A549 (cell line): ENCODE results near the gene NAA38. TPM values are rescaled to one million over a fixed set of nuclear protein-coding genes. Genes with fewer than 3 reads are reported as not detected.

Source experiments
- ATAC-seq, 2 experiments: fragments of 200-7000 bp in 1 of 2; fragments of >200 bp in 1 of 2; cut with Nextera tagmentation in 1 of 2; cut with Tn5 transposase in 1 of 2; 3 replicates each; pipeline versions ENCODE4 v1.8.0 to v1.9.1; 2018 to 2020; ENCODE audit warnings: mild to moderate bottlenecking in 1 of 2, moderate library complexity in 1 of 2
- CTCF ChIA-PET: fragments of 300-600 bp; sonication (Branson Sonifier 250); formaldehyde crosslinking; extraction: SDS; loops from one replicate; lab custom pipeline; 2021; ENCODE audit warnings: antibody characterized with exemption, inconsistent platforms; lab: Yijun Ruan, JAX
- POLR2A ChIA-PET: fragments of 350-600 bp; formaldehyde crosslinking; extraction: SDS; loops from one replicate; lab custom pipeline; 2021; ENCODE audit warnings: antibody characterized with exemption, inconsistent platforms; lab: Yijun Ruan, JAX
- DNase-seq, 2 experiments: peaks; one replicate each; pipeline versions ENCODE4 v3.0.0 to v3.0.0-alpha.2; 2011 to 2016; ENCODE audit warnings: low read depth in 1 of 2, low spot score in 1 of 2
- FAIRE-seq: peaks from 2 replicates; lab custom pipeline; 2011; peaks lifted over from hg19 to GRCh38; lab: Jason Lieb, UNC
- H3K27ac ChIP-seq, 2 experiments: fragments of >200 bp; sonication (Bioruptor Twin); formaldehyde crosslinking; 3 replicates each; pipeline ENCODE4 v1.5.1; 2016 to 2017
- H3K4me1 ChIP-seq: fragments of >200 bp; sonication (Bioruptor Twin); formaldehyde crosslinking; 3 replicates; pipeline ENCODE4 v1.6.1; 2016
- H3K4me2 ChIP-seq: fragments of >200 bp; sonication (Bioruptor Twin); formaldehyde crosslinking; 3 replicates; pipeline ENCODE4 v1.6.1; 2016
- H3K4me3 ChIP-seq: fragments of >200 bp; sonication (Bioruptor Twin); formaldehyde crosslinking; 3 replicates; pipeline ENCODE4 v1.5.1; 2016
- H3K9me3 ChIP-seq: fragments of >200 bp; sonication (Bioruptor Twin); formaldehyde crosslinking; 3 replicates; pipeline ENCODE4 v1.6.1; 2016
- EHF ChIP-seq: fragments of 250-450 bp; sonication (Bioruptor Pico); IDR thresholded peaks from 2 replicates; pipeline ENCODE4 v1.5.0; 2020; ENCODE audit warnings: mild to moderate bottlenecking
- EHMT2 ChIP-seq: fragments of 200-600 bp; sonication (generic); IDR thresholded peaks from 2 replicates; pipeline ENCODE4 v1.6.1; 2016; ENCODE audit warnings: antibody characterized with exemption, low read depth, mild to moderate bottlenecking, moderate library complexity
- ESRRA ChIP-seq: fragments of 150-350 bp; IDR thresholded peaks from 2 replicates; pipeline ENCODE4 v1.6.1; 2014; ENCODE audit warnings: mild to moderate bottlenecking, low read length, borderline replicate concordance
- FOSB ChIP-seq: fragments of 250-450 bp; sonication (Bioruptor Pico); IDR thresholded peaks from 2 replicates; pipeline ENCODE4 v1.5.0; 2020; ENCODE audit warnings: mild to moderate bottlenecking, moderate library complexity
- GATA3 ChIP-seq: IDR thresholded peaks from 2 replicates; pipeline ENCODE4 v1.6.1; 2012; ENCODE audit warnings: borderline replicate concordance
- HOXA7 ChIP-seq: fragments of 250-450 bp; sonication (Bioruptor Pico); IDR thresholded peaks from 2 replicates; pipeline ENCODE4 v1.5.0; 2020; ENCODE audit warnings: mild to moderate bottlenecking, moderate library complexity
- HOXB5 ChIP-seq: fragments of 250-450 bp; sonication (Bioruptor Pico); IDR thresholded peaks from 2 replicates; pipeline ENCODE4 v1.5.0; 2020; ENCODE audit warnings: mild to moderate bottlenecking, moderate library complexity
- JUN ChIP-seq, 2 experiments: fragments of >200 bp; sonication (Bioruptor Twin); formaldehyde crosslinking; IDR thresholded peaks; 2 replicates in 1 of 2; 3 replicates in 1 of 2; pipeline ENCODE4 v1.6.1; 2016 to 2017
- KDM5A ChIP-seq: fragments of 200-600 bp; sonication (generic); IDR thresholded peaks from 2 replicates; pipeline ENCODE4 v1.6.1; 2016; ENCODE audit warnings: antibody characterized with exemption, mild to moderate bottlenecking
- MAFK ChIP-seq: fragments of 450-650 bp; IDR thresholded peaks from 2 replicates; pipeline ENCODE4 v1.6.1; 2014; ENCODE audit not compliant: partially characterized antibody
- MAZ ChIP-seq: fragments of 150-350 bp; IDR thresholded peaks from 2 replicates; pipeline ENCODE4 v1.6.1; 2014; ENCODE audit warnings: antibody characterized with exemption, low read depth, low read length, borderline replicate concordance
- NFE2L2 ChIP-seq: fragments of 150-350 bp; conservative IDR thresholded peaks from 2 replicates; pipeline ENCODE4 v1.6.1; 2014; ENCODE audit warnings: low read length
- NR3C1 ChIP-seq: fragments of >200 bp; sonication (Bioruptor Twin); formaldehyde crosslinking; IDR thresholded peaks from 3 replicates; pipeline ENCODE4 v1.6.1; 2017
- POLR2A ChIP-seq: IDR thresholded peaks from 2 replicates; pipeline ENCODE4 v1.6.1; 2012; ENCODE audit warnings: mild to moderate bottlenecking, low read length
- POLR2AphosphoS2 ChIP-seq: conservative IDR thresholded peaks from 2 replicates; pipeline ENCODE4 v1.6.1; 2012; ENCODE audit warnings: low read length, improper control_type of control experiment, inconsistent platforms
- RAD21 ChIP-seq, 2 experiments: fragments of >200 bp in 1 of 2; sonication (Bioruptor Twin) in 1 of 2; formaldehyde crosslinking in 1 of 2; IDR thresholded peaks in 1 of 2; conservative IDR thresholded peaks in 1 of 2; 2 replicates in 1 of 2; 3 replicates in 1 of 2; pipeline ENCODE4 v1.6.1; 2012 to 2018; ENCODE audit warnings: inconsistent platforms in 1 of 2
- RARB ChIP-seq: fragments of 250-450 bp; sonication (Bioruptor Pico); IDR thresholded peaks from 2 replicates; pipeline ENCODE4 v1.8.0; 2021; ENCODE audit warnings: mild to moderate bottlenecking, moderate library complexity
- RCOR1 ChIP-seq: fragments of 150-350 bp; IDR thresholded peaks from 2 replicates; pipeline ENCODE4 v1.6.1; 2014; ENCODE audit warnings: antibody characterized with exemption, low read length, low read depth
- SREBF2 ChIP-seq: fragments of 450-650 bp; IDR thresholded peaks from 2 replicates; pipeline ENCODE4 v1.6.1; 2014; ENCODE audit warnings: mild to moderate bottlenecking, moderate library complexity
- ZC3H11A ChIP-seq: fragments of 450-650 bp; IDR thresholded peaks from 2 replicates; pipeline ENCODE4 v1.6.1; 2014; ENCODE audit warnings: antibody characterized with exemption, mild to moderate bottlenecking
- ZNF302 ChIP-seq: fragments of 250-450 bp; sonication (Bioruptor Pico); IDR thresholded peaks from 2 replicates; pipeline ENCODE4 v1.9.0; 2021; ENCODE audit warnings: inconsistent platforms, mild to moderate bottlenecking, moderate library complexity
- WGBS: methylation state at CpG from one replicate; pipeline ENCODE4 v1.1.6; 2017; ENCODE audit errors: missing lambda C conversion rate; 5-methylcytosine and 5-hydroxymethylcytosine counted together
- polyA plus RNA-seq, 4 experiments: library from polyadenylated mRNA; depleted of rRNA in 3 of 4; stranded (reverse); fragments of >200 nt; fragmentation: RNase III in 1 of 4; extraction: RNeasy Plus Mini Kit Qiagen cat#74134 plus additional on column Dnase treatment in 1 of 4; gene quantifications; 2 replicates in 3 of 4; 3 replicates in 1 of 4; pipeline ENCODE4 v1.2.3, GENCODE V29; 2011 to 2017
- TF ChIP-seq, protein P1 (sequence below): IDR thresholded peaks from 2 replicates; pipeline ENCODE4 v1.6.1; 2012
- TF ChIP-seq, protein P2 (sequence below): fragments of 250-450 bp; sonication (Bioruptor Pico); IDR thresholded peaks from 2 replicates; pipeline ENCODE4 v1.5.0; 2020; ENCODE audit warnings: low read depth, mild to moderate bottlenecking, moderate library complexity
- TF ChIP-seq, protein P3 (sequence below): fragments of 250-450 bp; sonication (Bioruptor Pico); IDR thresholded peaks from 2 replicates; pipeline ENCODE4 v1.5.0; 2021; ENCODE audit warnings: mild to moderate bottlenecking, moderate library complexity, borderline replicate concordance
- TF ChIP-seq, protein P4 (sequence below): fragments of >200 bp; sonication (Bioruptor Twin); formaldehyde crosslinking; IDR thresholded peaks from 3 replicates; pipeline ENCODE4 v1.6.1; 2016
- TF ChIP-seq, protein P5 (sequence below): fragments of 150-350 bp; IDR thresholded peaks from 2 replicates; pipeline ENCODE4 v1.6.1; 2014; ENCODE audit warnings: low read depth, mild to moderate bottlenecking, low read length

NAA38 gene
- polyA plus RNA-seq, 2 of the 4 experiments (the other 2 are of a cell fraction) = 102 to 287 TPM

DNA sequence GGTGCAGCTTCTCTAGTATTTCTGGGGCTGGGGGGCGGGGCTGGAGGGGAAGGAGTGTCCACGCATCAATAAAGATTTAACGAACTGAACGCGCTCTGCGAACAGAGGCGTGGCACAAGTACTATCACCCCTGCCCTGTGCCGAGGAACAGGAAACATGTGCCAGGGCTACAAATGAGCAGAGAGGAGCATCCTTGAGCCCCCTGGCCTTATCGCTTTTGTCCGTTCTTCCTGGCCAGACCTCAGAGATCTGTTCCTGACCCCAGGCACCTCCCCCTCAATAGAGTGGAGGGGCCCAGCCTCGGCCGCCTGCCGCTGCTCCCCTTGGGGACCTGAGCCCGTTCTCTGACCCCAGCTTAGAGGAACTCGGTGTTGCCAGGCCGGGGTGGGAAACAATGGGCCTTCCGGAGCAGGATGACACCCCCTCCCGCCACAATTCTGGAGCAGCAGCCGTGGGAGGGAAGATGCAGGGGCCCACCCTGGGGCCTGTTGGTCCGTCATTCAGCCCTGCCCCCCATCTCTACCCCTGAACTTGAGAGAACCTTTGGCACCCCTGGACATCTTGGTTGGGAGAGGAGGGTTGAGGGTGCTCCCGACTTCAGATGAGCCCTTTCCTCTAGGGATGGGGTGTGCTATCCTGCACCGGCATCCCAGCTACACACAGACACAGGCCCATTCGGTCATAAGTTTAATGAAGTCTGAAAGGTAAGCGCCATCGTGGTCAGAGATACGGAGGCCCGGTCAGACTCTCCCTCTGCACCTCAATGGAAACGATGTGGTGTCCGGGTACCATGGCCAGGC, 1.1 kb downstream of the NAA38 start:
- TF ChIP-seq, protein P1, sequence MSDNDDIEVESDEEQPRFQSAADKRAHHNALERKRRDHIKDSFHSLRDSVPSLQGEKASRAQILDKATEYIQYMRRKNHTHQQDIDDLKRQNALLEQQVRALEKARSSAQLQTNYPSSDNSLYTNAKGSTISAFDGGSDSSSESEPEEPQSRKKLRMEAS = no peak
- TF ChIP-seq POLR2AphosphoS2 (peak; percentile 82; the same call in 1 of the 2 replicates), GATA3 (no peak; the same call in 1 of the 2 replicates), EHMT2 (no peak), ZNF302 (CRISPR knock-in tag) (no peak), JUN (IDR thresholded peaks at IDR 0.05) (no peak), HOXB5 (CRISPR knock-in tag) (no peak), POLR2A (0 out of 2 replicates have a peak, but pooled peaks have one; percentile 1), FOSB (CRISPR knock-in tag) (0 out of 2 replicates have a peak, but pooled peaks have one; percentile 57), SREBF2 (no peak), MAZ (no peak)
- TF ChIP-seq, protein P2, sequence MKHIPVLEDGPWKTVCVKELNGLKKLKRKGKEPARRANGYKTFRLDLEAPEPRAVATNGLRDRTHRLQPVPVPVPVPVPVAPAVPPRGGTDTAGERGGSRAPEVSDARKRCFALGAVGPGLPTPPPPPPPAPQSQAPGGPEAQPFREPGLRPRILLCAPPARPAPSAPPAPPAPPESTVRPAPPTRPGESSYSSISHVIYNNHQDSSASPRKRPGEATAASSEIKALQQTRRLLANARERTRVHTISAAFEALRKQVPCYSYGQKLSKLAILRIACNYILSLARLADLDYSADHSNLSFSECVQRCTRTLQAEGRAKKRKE (CRISPR knock-in tag) = 0 out of 2 replicates have a peak, but pooled peaks have one; percentile 16
- no peak; a peak in 2 of 6 replicates for ATAC-seq
- 33% methylated on average over 29 of the region's 29 CpGs for WGBS
- Histone ChIP-seq H3K9me3 (no peaks in the 10 kb centered on the region), H3K27ac (peak overlapping the region; percentile 91 to 98), H3K4me3 (peak overlapping the region; percentile 69), H3K4me1 (peaks cover 29% of the 10 kb centered on the region), H3K4me2 (peak overlapping the region; percentile 99)
- no peak for DNase-seq
- ChIA-PET CTCF (interaction anchor here (1.0 to 2.9 kb wide), 14 partner anchors 11 to 143 kb away, joined by 3 to 48 read pairs (median 10); partner anchors contain the start of gene KDM6B), POLR2A (interaction anchor here (0.6 to 2.7 kb wide), 22 partner anchors 10 to 372 kb away, joined by 3 to 65 read pairs (median 5); partner anchors contain the start of genes CHD3, CNTROB, KDM6B and POLR2A)
- no peak for FAIRE-seq

DNA sequence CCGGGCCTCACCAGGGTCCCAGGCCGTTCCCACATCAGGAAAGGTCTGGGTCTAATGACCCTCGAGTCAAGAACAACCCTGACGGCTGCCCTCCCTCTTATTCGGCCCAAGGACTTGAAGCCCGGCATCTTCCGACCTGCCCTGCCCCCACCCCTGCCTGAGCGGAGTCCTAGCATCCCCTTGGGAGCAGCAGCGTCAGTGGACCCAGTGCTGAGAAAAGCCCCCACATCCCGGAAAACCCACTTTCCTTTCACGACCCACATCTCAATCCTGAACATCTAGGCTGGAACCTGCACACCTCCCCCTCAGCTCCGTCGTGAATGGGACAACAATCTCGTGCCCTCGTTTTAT, 1.7 kb downstream of the NAA38 start:
- ChIA-PET POLR2A (interaction anchor here (0.9 to 2.7 kb wide), 2 partner anchors 13 to 20 kb away, joined by 6 to 65 read pairs; no protein-coding TSS in a partner anchor), CTCF (interaction anchor here (2.0 to 2.9 kb wide), 8 partner anchors 10 to 134 kb away, joined by 9 to 48 read pairs (median 18); partner anchors contain the start of gene KDM6B)
- peak overlapping the region; percentile 99 for H3K4me2 ChIP-seq
- 79% methylated on average over 15 of the region's 15 CpGs for WGBS
- H3K4me1 ChIP-seq = peaks cover 30% of the 10 kb centered on the region
- FAIRE-seq (no peak), ATAC-seq (no peak), DNase-seq (no peak)
- H3K9me3 ChIP-seq = no peaks in the 10 kb centered on the region
- peak overlapping the region in 1 of 2 experiments; percentile 91; a peak in 3 of 6 replicates for H3K27ac ChIP-seq
- peak overlapping the region; percentile 69; the same call in 2 of the 3 replicates for H3K4me3 ChIP-seq
- no peak for TF ChIP-seq NR3C1
- TF ChIP-seq, protein P3, sequence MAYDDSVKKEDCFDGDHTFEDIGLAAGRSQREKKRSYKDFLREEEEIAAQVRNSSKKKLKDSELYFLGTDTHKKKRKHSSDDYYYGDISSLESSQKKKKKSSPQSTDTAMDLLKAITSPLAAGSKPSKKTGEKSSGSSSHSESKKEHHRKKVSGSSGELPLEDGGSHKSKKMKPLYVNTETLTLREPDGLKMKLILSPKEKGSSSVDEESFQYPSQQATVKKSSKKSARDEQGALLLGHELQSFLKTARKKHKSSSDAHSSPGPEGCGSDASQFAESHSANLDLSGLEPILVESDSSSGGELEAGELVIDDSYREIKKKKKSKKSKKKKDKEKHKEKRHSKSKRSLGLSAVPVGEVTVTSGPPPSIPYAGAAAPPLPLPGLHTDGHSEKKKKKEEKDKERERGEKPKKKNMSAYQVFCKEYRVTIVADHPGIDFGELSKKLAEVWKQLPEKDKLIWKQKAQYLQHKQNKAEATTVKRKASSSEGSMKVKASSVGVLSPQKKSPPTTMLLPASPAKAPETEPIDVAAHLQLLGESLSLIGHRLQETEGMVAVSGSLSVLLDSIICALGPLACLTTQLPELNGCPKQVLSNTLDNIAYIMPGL = no peak
- no peak for TF ChIP-seq KDM5A
- no peak for TF ChIP-seq EHF
- no peak for TF ChIP-seq RCOR1
- TF ChIP-seq, protein P2 (CRISPR knock-in tag) = no peak
- TF ChIP-seq, protein P4, sequence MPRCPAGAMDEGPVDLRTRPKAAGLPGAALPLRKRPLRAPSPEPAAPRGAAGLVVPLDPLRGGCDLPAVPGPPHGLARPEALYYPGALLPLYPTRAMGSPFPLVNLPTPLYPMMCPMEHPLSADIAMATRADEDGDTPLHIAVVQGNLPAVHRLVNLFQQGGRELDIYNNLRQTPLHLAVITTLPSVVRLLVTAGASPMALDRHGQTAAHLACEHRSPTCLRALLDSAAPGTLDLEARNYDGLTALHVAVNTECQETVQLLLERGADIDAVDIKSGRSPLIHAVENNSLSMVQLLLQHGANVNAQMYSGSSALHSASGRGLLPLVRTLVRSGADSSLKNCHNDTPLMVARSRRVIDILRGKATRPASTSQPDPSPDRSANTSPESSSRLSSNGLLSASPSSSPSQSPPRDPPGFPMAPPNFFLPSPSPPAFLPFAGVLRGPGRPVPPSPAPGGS = no peak
- TF ChIP-seq, protein P5, sequence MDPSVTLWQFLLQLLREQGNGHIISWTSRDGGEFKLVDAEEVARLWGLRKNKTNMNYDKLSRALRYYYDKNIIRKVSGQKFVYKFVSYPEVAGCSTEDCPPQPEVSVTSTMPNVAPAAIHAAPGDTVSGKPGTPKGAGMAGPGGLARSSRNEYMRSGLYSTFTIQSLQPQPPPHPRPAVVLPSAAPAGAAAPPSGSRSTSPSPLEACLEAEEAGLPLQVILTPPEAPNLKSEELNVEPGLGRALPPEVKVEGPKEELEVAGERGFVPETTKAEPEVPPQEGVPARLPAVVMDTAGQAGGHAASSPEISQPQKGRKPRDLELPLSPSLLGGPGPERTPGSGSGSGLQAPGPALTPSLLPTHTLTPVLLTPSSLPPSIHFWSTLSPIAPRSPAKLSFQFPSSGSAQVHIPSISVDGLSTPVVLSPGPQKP = no peak
- TF ChIP-seq ZC3H11A = no peak
- TF ChIP-seq NFE2L2 = no peak
- TF ChIP-seq RAD21 (conservative IDR thresholded peaks at IDR 0.05 in 1 of 2, IDR thresholded peaks at IDR 0.05 in 1 of 2) = no peak
- no peak for TF ChIP-seq RARB (CRISPR knock-in tag)
- no peak for TF ChIP-seq MAFK
- no peak for TF ChIP-seq HOXA7 (CRISPR knock-in tag)
- no peak for TF ChIP-seq ESRRA
- no peak for TF ChIP-seq EHMT2
- no peak for TF ChIP-seq HOXB5 (CRISPR knock-in tag)
